HG03025 (cell line): ENCODE data around the gene NXN.
A peak's percentile ranks its signal among the peaks of the same experiment; 100 is the strongest.

ENCODE experiments used
- ATAC-seq: cut with Tn5 transposase; IDR thresholded peaks from one replicate; pipeline ENCODE4 v1.9.1; 2021; ENCODE audit warnings: mild to moderate bottlenecking, moderate library complexity; ENCODE audit not compliant: unreplicated experiment, low FRiP score

The NXN gene

GRCh38 chr17:979539-980405, at the start of gene NXN:
TSS of gene NXN (minus strand) at chr17:979776.
- ATAC-seq: peak; percentile 57

- ATAC-seq: no peak
Measured at GRCh38 chr17:1027044-1027443, 47.5 kb upstream of the NXN start.

GRCh38 chr17:1026599-1026975, 47.0 kb upstream of the NXN start:
- ATAC-seq: no peak

GRCh38 chr17:1025733-1026598, 46.4 kb upstream of the NXN start:
- ATAC-seq: no peak

- no peak for ATAC-seq
Measured at GRCh38 chr17:1024076-1024475, 44.5 kb upstream of the NXN start.

GRCh38 chr17:1022278-1023024, 42.9 kb upstream of the NXN start:
- ATAC-seq: no peak

GRCh38 chr17:1021147-1021546, 41.6 kb upstream of the NXN start:
- no peak for ATAC-seq

GRCh38 chr17:1019451-1019850, 39.9 kb upstream of the NXN start:
- no peak for ATAC-seq

GRCh38 chr17:1018547-1018946, 39.0 kb upstream of the NXN start:
- ATAC-seq: no peak

- ATAC-seq: no peak
Measured at GRCh38 chr17:1013729-1014090, 34.1 kb upstream of the NXN start.

- ATAC-seq: no peak
Measured at GRCh38 chr17:1012823-1013728, 33.5 kb upstream of the NXN start.

- no peak for ATAC-seq
Measured at GRCh38 chr17:1011760-1012735, 32.5 kb upstream of the NXN start.

GRCh38 chr17:1011138-1011537, 31.6 kb upstream of the NXN start:
- no peak for ATAC-seq

GRCh38 chr17:1010586-1010985, 31.0 kb upstream of the NXN start:
- ATAC-seq: no peak

GRCh38 chr17:1010086-1010450, 30.5 kb upstream of the NXN start:
- ATAC-seq: no peak

- ATAC-seq: no peak
Measured at GRCh38 chr17:1009229-1010085, 29.9 kb upstream of the NXN start.

GRCh38 chr17:1008008-1008761, 28.6 kb upstream of the NXN start:
- ATAC-seq: no peak
